ENCODE measurements around the gene COTL1.

Gene COTL1

DNA sequence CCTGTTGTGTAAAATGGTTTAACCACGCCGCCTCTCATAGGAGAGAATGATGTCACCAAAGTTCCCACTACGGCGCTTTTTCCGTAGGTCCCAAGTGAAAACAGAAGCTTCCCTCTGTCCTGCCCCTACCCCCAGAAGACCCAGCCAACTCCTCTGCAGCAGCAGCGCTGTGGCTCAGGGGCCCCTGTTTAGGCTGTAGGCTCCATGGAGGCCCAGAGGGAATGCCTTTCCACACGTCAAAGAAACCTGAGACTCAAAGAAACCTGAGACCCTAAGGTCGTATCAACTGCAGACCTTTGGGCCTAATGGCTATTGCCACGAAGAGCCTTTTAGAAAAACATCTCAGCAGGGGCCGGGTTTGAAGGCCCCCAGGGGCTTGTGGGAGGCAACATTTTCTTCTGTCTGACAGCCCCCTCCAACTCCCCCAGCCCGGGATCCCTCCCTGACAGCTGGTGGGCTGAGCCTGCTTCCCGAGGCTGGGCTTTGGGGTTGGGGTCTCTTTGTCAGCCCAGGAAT is 70.3 kb downstream of the COTL1 start:
- Histone ChIP-seq H2AFZ (ENCODE audit: low read length) (no peak overlapping the region), H3K4me3 (ENCODE audit: low read length, poor library complexity, severe bottlenecking) (no peak overlapping the region), H3F3A (ENCODE audit: low read depth) (no peaks in the 10 kb centered on the region), H3K9me3 (ENCODE audit: insufficient read depth, low read depth, low read length) (no peaks in the 10 kb centered on the region), H3K4me1 (ENCODE audit: insufficient read depth, low read length, poor library complexity, severe bottlenecking) (peaks cover 18% of the 10 kb centered on the region), H3K36me3 (ENCODE audit: insufficient read depth, low read length) (no peaks in the 10 kb centered on the region), H3K9me2 (replicated peaks; ENCODE audit: low read depth, low read length) (no peaks in the 10 kb centered on the region), H3K79me2 (ENCODE audit: insufficient read depth, low read length) (peaks cover 5% of the 10 kb centered on the region; the same call in 1 of the 2 replicates), H3K27me3 (ENCODE audit: insufficient read depth, low read length, poor library complexity, severe bottlenecking) (no peaks in the 10 kb centered on the region), H3K4me2 (ENCODE audit: low read depth, low read length, poor library complexity, severe bottlenecking) (no peak overlapping the region), H3K9ac (ENCODE audit: low read depth, low read length, poor library complexity, severe bottlenecking) (no peak overlapping the region), H4K20me1 (ENCODE audit: insufficient read depth, low read length, poor library complexity, severe bottlenecking) (no peaks in the 10 kb centered on the region)
- no peak for TF ChIP-seq EZH2phosphoT487 (IDR thresholded peaks at IDR 0.05; ENCODE audit: borderline replicate concordance)
- TF ChIP-seq, protein P1, sequence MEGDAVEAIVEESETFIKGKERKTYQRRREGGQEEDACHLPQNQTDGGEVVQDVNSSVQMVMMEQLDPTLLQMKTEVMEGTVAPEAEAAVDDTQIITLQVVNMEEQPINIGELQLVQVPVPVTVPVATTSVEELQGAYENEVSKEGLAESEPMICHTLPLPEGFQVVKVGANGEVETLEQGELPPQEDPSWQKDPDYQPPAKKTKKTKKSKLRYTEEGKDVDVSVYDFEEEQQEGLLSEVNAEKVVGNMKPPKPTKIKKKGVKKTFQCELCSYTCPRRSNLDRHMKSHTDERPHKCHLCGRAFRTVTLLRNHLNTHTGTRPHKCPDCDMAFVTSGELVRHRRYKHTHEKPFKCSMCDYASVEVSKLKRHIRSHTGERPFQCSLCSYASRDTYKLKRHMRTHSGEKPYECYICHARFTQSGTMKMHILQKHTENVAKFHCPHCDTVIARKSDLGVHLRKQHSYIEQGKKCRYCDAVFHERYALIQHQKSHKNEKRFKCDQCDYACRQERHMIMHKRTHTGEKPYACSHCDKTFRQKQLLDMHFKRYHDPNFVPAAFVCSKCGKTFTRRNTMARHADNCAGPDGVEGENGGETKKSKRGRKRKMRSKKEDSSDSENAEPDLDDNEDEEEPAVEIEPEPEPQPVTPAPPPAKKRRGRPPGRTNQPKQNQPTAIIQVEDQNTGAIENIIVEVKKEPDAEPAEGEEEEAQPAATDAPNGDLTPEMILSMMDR (conservative IDR thresholded peaks at IDR 0.05; ENCODE audit: low read length) = no peak

DNA sequence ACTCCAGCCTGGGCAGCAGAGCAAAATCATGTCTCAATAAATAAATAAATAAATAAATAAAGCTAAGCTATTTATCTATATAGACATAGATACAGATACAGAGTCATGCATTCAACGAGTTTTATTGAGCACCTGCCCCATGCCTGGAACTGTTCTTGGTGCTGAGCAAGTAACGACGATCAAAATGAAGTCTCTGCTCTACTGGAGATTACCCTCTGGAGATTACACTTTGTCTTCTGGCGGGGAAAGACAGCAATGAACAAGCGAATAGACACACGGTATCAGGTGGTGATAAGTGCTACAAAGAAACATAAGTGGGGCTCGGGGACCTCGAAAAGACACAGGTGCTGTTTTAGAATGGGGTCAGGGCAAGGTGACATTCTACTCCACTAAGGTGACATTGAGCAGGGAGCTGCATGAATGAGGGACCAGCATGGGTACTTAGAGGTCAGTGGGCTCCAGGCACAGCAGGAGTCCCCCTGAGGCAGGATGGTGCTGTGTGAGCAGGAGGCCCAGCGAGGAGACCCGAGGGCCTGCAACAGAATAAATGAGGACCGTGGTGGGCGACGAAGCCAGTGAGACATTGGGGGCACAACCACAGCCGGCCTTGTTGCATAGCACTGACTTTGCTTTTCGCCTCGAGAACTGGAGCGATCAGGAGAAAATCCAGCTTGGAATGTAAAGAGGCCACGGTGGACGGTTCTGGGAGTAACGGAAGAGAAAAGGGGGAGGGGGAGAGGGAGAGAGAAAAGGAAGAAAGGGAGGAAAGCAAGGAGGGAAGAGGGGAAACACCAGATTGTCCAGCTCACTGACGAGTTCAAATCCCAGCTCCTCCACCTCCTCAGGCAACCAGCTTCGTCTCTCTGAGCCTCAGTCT is 71.0 kb downstream of the COTL1 start:
- Histone ChIP-seq H3K4me3 (ENCODE audit: low read length, poor library complexity, severe bottlenecking) (no peak overlapping the region), H3K4me1 (ENCODE audit: insufficient read depth, low read length, poor library complexity, severe bottlenecking) (peaks cover 14% of the 10 kb centered on the region), H3F3A (ENCODE audit: low read depth) (no peaks in the 10 kb centered on the region), H3K79me2 (ENCODE audit: insufficient read depth, low read length) (peaks cover 5% of the 10 kb centered on the region; the same call in 1 of the 2 replicates), H4K20me1 (ENCODE audit: insufficient read depth, low read length, poor library complexity, severe bottlenecking) (no peaks in the 10 kb centered on the region), H3K4me2 (ENCODE audit: low read depth, low read length, poor library complexity, severe bottlenecking) (no peak overlapping the region), H3K9me3 (ENCODE audit: insufficient read depth, low read depth, low read length) (no peaks in the 10 kb centered on the region), H3K9me2 (replicated peaks; ENCODE audit: low read depth, low read length) (no peaks in the 10 kb centered on the region), H3K9ac (ENCODE audit: low read depth, low read length, poor library complexity, severe bottlenecking) (no peak overlapping the region), H3K36me3 (ENCODE audit: insufficient read depth, low read length) (no peaks in the 10 kb centered on the region), H2AFZ (ENCODE audit: low read length) (no peak overlapping the region), H3K27me3 (ENCODE audit: insufficient read depth, low read length, poor library complexity, severe bottlenecking) (no peaks in the 10 kb centered on the region)
- no peak for TF ChIP-seq EZH2phosphoT487 (IDR thresholded peaks at IDR 0.05; ENCODE audit: borderline replicate concordance)
- TF ChIP-seq, protein P1 (conservative IDR thresholded peaks at IDR 0.05; ENCODE audit: low read length) = no peak

DNA sequence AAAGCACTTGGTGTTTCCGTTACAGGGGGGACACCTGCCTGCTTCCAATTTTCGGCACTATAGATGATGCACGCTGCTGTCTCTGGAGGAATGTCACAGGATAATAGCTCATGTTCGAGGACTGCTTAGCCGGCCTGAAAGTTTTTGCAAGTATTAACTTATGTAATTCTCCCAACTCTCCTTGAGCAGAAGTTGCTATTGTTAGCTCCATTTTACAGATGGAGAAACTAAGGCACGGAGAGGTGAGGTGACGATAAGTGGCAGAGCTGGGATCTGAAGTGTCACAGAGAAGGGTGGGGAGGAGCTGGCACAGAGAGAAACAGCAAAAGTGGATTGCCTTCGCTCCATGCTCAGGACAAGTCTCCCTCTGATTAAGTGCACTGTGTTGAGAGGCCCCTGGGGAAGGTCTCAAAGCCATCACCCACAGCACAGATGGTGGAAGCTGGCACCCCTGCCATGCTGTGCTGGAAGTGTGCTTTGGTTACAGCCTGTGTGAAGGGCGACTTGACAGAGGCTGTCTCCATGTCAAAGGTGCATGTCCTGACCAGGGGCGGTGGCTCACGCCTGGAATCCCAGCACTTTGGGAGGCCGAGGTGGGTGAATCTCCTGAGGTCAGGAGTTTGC is 72.7 kb downstream of the COTL1 start:
- H3K9me3 ChIP-seq (ENCODE audit: insufficient read depth, low read depth, low read length) = no peaks in the 10 kb centered on the region
- H4K20me1 ChIP-seq (ENCODE audit: insufficient read depth, low read length, poor library complexity, severe bottlenecking) = no peaks in the 10 kb centered on the region
- no peaks in the 10 kb centered on the region for H3K9me2 ChIP-seq (replicated peaks; ENCODE audit: low read depth, low read length)
- no peak for TF ChIP-seq EZH2phosphoT487 (IDR thresholded peaks at IDR 0.05; ENCODE audit: borderline replicate concordance)
- no peak overlapping the region for H3K4me2 ChIP-seq (ENCODE audit: low read depth, low read length, poor library complexity, severe bottlenecking)
- H3K79me2 ChIP-seq (ENCODE audit: insufficient read depth, low read length) = peaks cover 1% of the 10 kb centered on the region; the same call in 1 of the 2 replicates
- H3K27me3 ChIP-seq (ENCODE audit: insufficient read depth, low read length, poor library complexity, severe bottlenecking) = no peaks in the 10 kb centered on the region
- no peak overlapping the region for H2AFZ ChIP-seq (ENCODE audit: low read length)
- no peaks in the 10 kb centered on the region for H3F3A ChIP-seq (ENCODE audit: low read depth)
- H3K4me1 ChIP-seq (ENCODE audit: insufficient read depth, low read length, poor library complexity, severe bottlenecking) = peaks cover 12% of the 10 kb centered on the region
- no peak overlapping the region for H3K4me3 ChIP-seq (ENCODE audit: low read length, poor library complexity, severe bottlenecking)
- no peaks in the 10 kb centered on the region for H3K36me3 ChIP-seq (ENCODE audit: insufficient read depth, low read length)
- no peak overlapping the region for H3K9ac ChIP-seq (ENCODE audit: low read depth, low read length, poor library complexity, severe bottlenecking)

Measured in Loucy (cell line).